Effector memory CD8-positive, alpha-beta T cell (primary cell): ENCODE data around the gene TRIM2.

ENCODE experiments used
- ATAC-seq: fragments of 150-1000 bp; cut with Tn5 transposase; replicated peaks from 2 replicates; pipeline ENCODE4 v1.10.0; 2021; ENCODE audit warnings: mild to moderate bottlenecking, moderate library complexity
- DNase-seq, 3 experiments: peaks; one replicate each; pipeline ENCODE4 v3.0.0; 2021
- H3K27ac Mint-ChIP-seq, 2 donors: one replicate each; pipeline ENCODE4 v1.8.0; 2022; ENCODE audit warnings: mild to moderate bottlenecking in 2 of 2, mixed read lengths in 2 of 2, moderate library complexity in 2 of 2
- H3K27me3 Mint-ChIP-seq, 2 donors: one replicate each; pipeline ENCODE4 v1.8.0; 2022; ENCODE audit warnings: mixed read lengths in 2 of 2
- H3K36me3 Mint-ChIP-seq: one replicate; pipeline ENCODE4 v1.8.0; 2022; ENCODE audit warnings: mild to moderate bottlenecking, moderate library complexity, mixed read lengths; ENCODE audit not compliant: insufficient read depth
- H3K4me1 Mint-ChIP-seq, 2 donors: one replicate each; pipeline ENCODE4 v1.8.0; 2022; ENCODE audit warnings: low read depth in 2 of 2, mixed read lengths in 2 of 2
- H3K4me3 Mint-ChIP-seq, 2 donors: one replicate each; pipeline ENCODE4 v1.8.0; 2022; ENCODE audit warnings: mild to moderate bottlenecking in 2 of 2, mixed read lengths in 2 of 2, moderate library complexity in 2 of 2
- H3K9me3 Mint-ChIP-seq, 2 donors: one replicate each; pipeline ENCODE4 v1.8.0; 2022; ENCODE audit warnings: mixed read lengths in 2 of 2

The TRIM2 gene

GRCh38 chr4:153362184-153362583 lies 157.9 kb downstream of the TRIM2 start:
- no peak for DNase-seq
- ATAC-seq: no peak
- no peak overlapping the region for H3K27ac Mint-ChIP-seq
- H3K27me3 Mint-ChIP-seq: no peaks in the 10 kb centered on the region
- H3K4me1 Mint-ChIP-seq: no peaks in the 10 kb centered on the region
- H3K9me3 Mint-ChIP-seq: no peaks in the 10 kb centered on the region
- H3K36me3 Mint-ChIP-seq: peaks cover 3% of the 10 kb centered on the region
- no peak overlapping the region for H3K4me3 Mint-ChIP-seq

DNA sequence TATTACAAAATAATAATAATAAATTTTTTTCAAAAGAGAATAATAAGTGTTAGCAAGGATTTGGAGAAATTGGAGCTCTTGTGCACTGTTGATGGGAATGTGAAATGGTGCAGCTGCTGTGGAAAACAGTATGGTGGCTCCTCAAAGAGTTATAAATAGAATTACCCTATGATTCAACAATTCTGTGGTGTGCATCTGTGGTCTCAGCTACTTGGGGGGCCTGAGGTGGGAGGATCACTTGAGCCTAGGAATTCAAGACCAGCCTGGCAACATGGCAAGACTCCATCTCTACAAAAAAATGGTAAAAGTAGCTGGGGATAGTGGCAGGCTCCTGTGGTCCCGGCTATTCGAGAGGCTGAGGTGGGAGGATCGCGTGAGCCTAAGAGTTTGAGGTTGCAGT lies 159.8 kb downstream of the TRIM2 start:
- Mint-ChIP-seq H3K9me3 (no peaks in the 10 kb centered on the region), H3K4me1 (no peaks in the 10 kb centered on the region), H3K36me3 (peaks cover 3% of the 10 kb centered on the region), H3K27ac (no peak overlapping the region), H3K4me3 (no peak overlapping the region), H3K27me3 (no peaks in the 10 kb centered on the region)
- ATAC-seq (no peak), DNase-seq (no peak)

GRCh38 chr4:153365003-153365402 lies 160.8 kb downstream of the TRIM2 start:
- Mint-ChIP-seq H3K9me3 (no peaks in the 10 kb centered on the region), H3K4me1 (no peaks in the 10 kb centered on the region), H3K36me3 (peaks cover 3% of the 10 kb centered on the region), H3K27me3 (no peaks in the 10 kb centered on the region), H3K27ac (no peak overlapping the region), H3K4me3 (no peak overlapping the region)
- DNase-seq (no peak), ATAC-seq (no peak)

- no peaks in the 10 kb centered on the region for H3K4me1 Mint-ChIP-seq
- H3K27ac Mint-ChIP-seq: no peak overlapping the region
- no peaks in the 10 kb centered on the region for H3K27me3 Mint-ChIP-seq
- ATAC-seq (no peak), DNase-seq (no peak)
- H3K4me3 Mint-ChIP-seq: no peak overlapping the region
- H3K9me3 Mint-ChIP-seq: no peaks in the 10 kb centered on the region
- H3K36me3 Mint-ChIP-seq: peaks cover 3% of the 10 kb centered on the region
Observed at GRCh38 chr4:153366486-153366885, 162.2 kb downstream of the TRIM2 start.

GRCh38 chr4:153367092-153367491 lies 162.8 kb downstream of the TRIM2 start:
- no peak overlapping the region for H3K4me3 Mint-ChIP-seq
- ATAC-seq: no peak

GRCh38 chr4:153369021-153369420 lies 164.8 kb downstream of the TRIM2 start:
- H3K4me1 Mint-ChIP-seq: no peaks in the 10 kb centered on the region
- H3K36me3 Mint-ChIP-seq: no peaks in the 10 kb centered on the region
- no peak overlapping the region for H3K27ac Mint-ChIP-seq
- ATAC-seq (no peak), DNase-seq (no peak)
- no peak overlapping the region for H3K4me3 Mint-ChIP-seq
- no peaks in the 10 kb centered on the region for H3K27me3 Mint-ChIP-seq
- H3K9me3 Mint-ChIP-seq: peaks cover 0 to 2% of the 10 kb centered on the region in 2 donors

More at GRCh38 chr4:153367092-153367491, 162.8 kb downstream of the TRIM2 start:
- Mint-ChIP-seq H3K9me3 (no peaks in the 10 kb centered on the region), H3K36me3 (peaks cover 3% of the 10 kb centered on the region), H3K27me3 (no peaks in the 10 kb centered on the region), H3K27ac (no peak overlapping the region), H3K4me1 (no peaks in the 10 kb centered on the region)
- no peak for DNase-seq

DNA sequence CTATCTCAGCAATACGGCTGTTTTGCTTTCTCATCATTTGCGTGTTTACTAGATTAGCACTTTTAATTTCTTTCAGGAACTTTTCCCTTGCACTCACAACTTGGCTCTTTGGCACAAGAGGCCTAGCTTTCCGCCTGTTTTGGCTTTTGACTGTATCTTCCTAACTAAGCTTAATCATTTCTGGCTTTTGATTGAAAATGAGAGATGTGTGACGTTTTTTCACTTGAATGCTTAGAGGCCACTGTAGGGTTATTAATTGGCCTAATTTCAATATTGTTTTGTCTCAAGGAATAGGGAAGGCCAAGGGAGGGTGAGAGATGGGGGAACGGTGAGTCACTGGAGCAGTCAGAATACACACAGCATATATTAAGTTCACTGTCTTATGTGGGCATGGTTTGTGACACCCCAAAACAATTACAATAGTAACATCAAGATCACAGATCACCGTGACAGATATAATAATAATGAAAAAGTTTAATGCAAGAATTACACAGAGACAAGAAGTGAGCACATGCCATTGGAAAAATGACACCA lies 167.5 kb downstream of the TRIM2 start:
- Mint-ChIP-seq H3K4me3 (no peak overlapping the region), H3K27ac (no peak overlapping the region), H3K9me3 (peaks cover 0 to 2% of the 10 kb centered on the region in 2 donors), H3K36me3 (no peaks in the 10 kb centered on the region), H3K4me1 (no peaks in the 10 kb centered on the region), H3K27me3 (no peaks in the 10 kb centered on the region)
- DNase-seq (no peak), ATAC-seq (no peak)

DNA sequence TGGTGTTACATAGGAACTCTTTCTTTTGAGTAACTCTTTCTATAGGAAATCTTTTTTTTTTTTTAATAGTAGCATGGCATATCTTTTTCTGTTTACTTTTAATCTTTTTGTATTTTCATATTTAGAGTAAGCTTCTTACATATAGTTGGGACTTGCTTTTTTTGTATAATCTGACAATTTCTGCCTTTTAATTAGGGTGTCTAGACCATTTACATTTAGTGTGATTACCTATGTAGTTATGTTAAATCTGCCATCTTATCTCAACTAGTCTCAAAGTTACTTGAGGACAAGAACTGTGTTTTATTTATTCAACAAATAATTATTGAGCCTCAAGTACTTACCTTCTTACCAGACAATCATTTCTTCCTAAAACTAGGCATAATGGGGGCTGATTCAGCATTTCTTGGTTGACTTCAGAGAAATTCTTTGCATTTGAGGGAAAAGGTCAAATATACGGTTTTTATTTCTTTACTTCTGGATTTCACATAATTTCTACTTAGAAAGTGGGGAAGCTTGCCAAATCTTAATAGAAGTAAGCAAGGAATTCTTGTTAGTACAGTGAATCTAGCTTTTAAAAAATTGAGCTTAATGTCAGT lies 168.8 kb downstream of the TRIM2 start:
- Mint-ChIP-seq H3K27me3 (no peaks in the 10 kb centered on the region), H3K4me3 (no peak overlapping the region), H3K9me3 (peaks cover 0 to 2% of the 10 kb centered on the region in 2 donors), H3K27ac (peak overlapping the region in 1 of 2 donors; percentile 42), H3K36me3 (no peaks in the 10 kb centered on the region), H3K4me1 (no peaks in the 10 kb centered on the region)
- DNase-seq (no peak), ATAC-seq (no peak)

DNA sequence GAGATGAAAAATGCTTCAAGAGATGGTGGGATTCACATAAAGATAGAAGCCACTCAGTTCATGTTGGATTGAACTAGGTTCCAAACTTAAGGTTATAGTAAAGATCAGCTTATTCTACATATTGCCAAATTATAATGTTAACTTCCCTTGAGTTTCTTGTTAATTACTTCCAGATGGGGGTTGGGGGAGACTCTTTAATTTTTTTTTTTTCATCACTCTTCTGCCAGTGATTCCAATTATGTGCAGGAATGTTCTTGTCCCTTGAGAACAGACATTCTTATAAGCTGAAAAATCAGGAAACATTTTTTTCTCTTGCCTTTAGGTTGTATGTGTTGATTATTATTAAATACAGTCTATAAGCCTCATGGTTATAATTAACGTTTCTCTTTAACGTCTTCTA lies 170.2 kb downstream of the TRIM2 start:
- Mint-ChIP-seq H3K36me3 (peaks cover 4% of the 10 kb centered on the region), H3K27me3 (no peaks in the 10 kb centered on the region), H3K27ac (no peak overlapping the region), H3K9me3 (peaks cover 0 to 2% of the 10 kb centered on the region in 2 donors), H3K4me3 (no peak overlapping the region), H3K4me1 (no peaks in the 10 kb centered on the region)
- DNase-seq (no peak), ATAC-seq (no peak)

GRCh38 chr4:153375303-153375702 lies 171.1 kb downstream of the TRIM2 start:
- Mint-ChIP-seq H3K4me1 (no peaks in the 10 kb centered on the region), H3K4me3 (no peak overlapping the region), H3K27me3 (no peaks in the 10 kb centered on the region), H3K27ac (no peak overlapping the region), H3K36me3 (peaks cover 4% of the 10 kb centered on the region), H3K9me3 (peaks cover 0 to 2% of the 10 kb centered on the region in 2 donors)
- ATAC-seq (no peak), DNase-seq (no peak)

DNA sequence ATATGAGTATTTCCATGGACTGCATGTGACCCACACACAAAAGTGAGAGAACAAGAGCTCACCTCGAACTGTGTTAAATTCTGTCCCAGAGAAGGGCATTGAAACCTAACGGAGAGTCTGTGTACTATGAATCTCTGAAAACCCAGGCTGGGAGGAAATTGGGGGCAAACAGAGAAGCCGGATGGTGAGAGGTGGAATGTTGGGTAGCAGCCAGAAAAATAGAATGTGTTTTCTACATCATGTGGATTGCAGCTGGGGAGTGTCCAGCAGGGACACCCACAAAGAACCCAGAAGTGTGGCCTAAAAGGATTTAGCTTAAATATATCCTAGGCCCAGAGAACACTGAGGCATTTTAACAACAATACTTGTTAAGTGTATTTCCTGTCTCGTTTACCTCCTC lies 178.9 kb downstream of the TRIM2 start:
- Mint-ChIP-seq H3K4me1 (no peaks in the 10 kb centered on the region), H3K36me3 (peaks cover 4% of the 10 kb centered on the region), H3K9me3 (no peaks in the 10 kb centered on the region), H3K4me3 (no peak overlapping the region), H3K27ac (no peak overlapping the region), H3K27me3 (no peaks in the 10 kb centered on the region)
- ATAC-seq (no peak), DNase-seq (no peak)

DNA sequence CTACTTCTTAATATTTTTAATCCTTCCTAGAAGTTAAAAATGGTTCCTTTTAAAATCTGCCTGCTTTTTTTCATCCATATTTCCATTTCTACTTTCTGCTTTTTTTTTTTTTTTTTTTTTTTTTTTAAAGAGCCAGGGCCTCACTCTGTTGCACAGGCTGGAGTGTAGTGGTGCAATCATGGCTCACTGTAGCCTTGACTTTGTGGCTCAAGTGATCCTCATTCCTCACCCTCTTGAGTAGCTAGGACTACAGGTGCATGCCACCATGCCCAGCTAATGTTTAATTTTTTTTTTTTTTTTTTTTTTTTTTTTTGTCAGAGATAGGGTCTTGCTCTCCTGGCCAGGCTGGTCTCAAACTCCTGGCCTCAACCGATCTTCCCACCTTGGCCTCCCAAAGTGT lies 179.9 kb downstream of the TRIM2 start:
- no peaks in the 10 kb centered on the region for H3K4me1 Mint-ChIP-seq
- no peak overlapping the region for H3K27ac Mint-ChIP-seq
- no peak for DNase-seq
- H3K4me3 Mint-ChIP-seq: no peak overlapping the region
- no peak for ATAC-seq
- no peaks in the 10 kb centered on the region for H3K27me3 Mint-ChIP-seq
- H3K9me3 Mint-ChIP-seq: no peaks in the 10 kb centered on the region
- no peaks in the 10 kb centered on the region for H3K36me3 Mint-ChIP-seq

- DNase-seq (no peak), ATAC-seq (no peak)
- Mint-ChIP-seq H3K9me3 (no peaks in the 10 kb centered on the region), H3K36me3 (no peaks in the 10 kb centered on the region), H3K4me3 (no peak overlapping the region), H3K4me1 (no peaks in the 10 kb centered on the region), H3K27ac (no peak overlapping the region), H3K27me3 (no peaks in the 10 kb centered on the region)
Observed at GRCh38 chr4:153385784-153386183, 181.5 kb downstream of the TRIM2 start.

- Mint-ChIP-seq H3K27me3 (no peaks in the 10 kb centered on the region), H3K4me1 (no peaks in the 10 kb centered on the region), H3K9me3 (no peaks in the 10 kb centered on the region), H3K36me3 (no peaks in the 10 kb centered on the region), H3K4me3 (no peak overlapping the region), H3K27ac (no peak overlapping the region)
- ATAC-seq (no peak), DNase-seq (no peak)
Observed at GRCh38 chr4:153387981-153388380, 183.7 kb downstream of the TRIM2 start.
